D721Med (cell line): ENCODE results near the gene HSPA8.

ENCODE experiments used
- DNase-seq: peaks from one replicate; pipeline ENCODE4 v3.0.0; 2011; ENCODE audit warnings: low spot score; ENCODE audit not compliant: insufficient read length
- FAIRE-seq: peaks from 2 replicates; lab custom pipeline; 2011; peaks lifted over from hg19 to GRCh38; lab: Jason Lieb, UNC
- CTCF ChIP-seq: IDR thresholded peaks from 2 replicates; pipeline ENCODE4 v1.5.1; 2012; ENCODE audit warnings: mild to moderate bottlenecking, control low read depth; ENCODE audit not compliant: insufficient read depth; ENCODE audit errors: missing control alignments

Gene HSPA8

GRCh38 chr11:123061403-123062157 is at the start of gene HSPA8:
TSS of gene HSPA8 (minus strand) at chr11:123062136. CDS start at chr11:123061324, 812 bp downstream.
- DNase-seq = no peak
- TF ChIP-seq CTCF = no peak
- no peak for FAIRE-seq

GRCh38 chr11:123111465-123111864 is 49.5 kb upstream of the HSPA8 start:
- DNase-seq (peak; percentile 42), FAIRE-seq (peak; percentile 88)
- TF ChIP-seq CTCF = peak; percentile 93

- TF ChIP-seq CTCF = no peak
- FAIRE-seq (no peak), DNase-seq (no peak)
Observed at GRCh38 chr11:123110397-123110796, 48.5 kb upstream of the HSPA8 start.

GRCh38 chr11:123107945-123108495 is 46.1 kb upstream of the HSPA8 start:
- DNase-seq (no peak), FAIRE-seq (no peak)
- no peak for TF ChIP-seq CTCF

- no peak for FAIRE-seq
- DNase-seq = no peak
- TF ChIP-seq CTCF = no peak
Observed at GRCh38 chr11:123104697-123105096, 42.8 kb upstream of the HSPA8 start.

- DNase-seq (no peak), FAIRE-seq (no peak)
- TF ChIP-seq CTCF = peak; percentile 65
Observed at GRCh38 chr11:123103326-123103980, 41.5 kb upstream of the HSPA8 start.
